ENCODE measurements around the gene CD3D. TPM values are rescaled to one million over a fixed set of nuclear protein-coding genes. Genes with fewer than 3 reads are reported as not detected.

The CD3D gene
- total RNA-seq (2021), result 0.33 to 1.3 TPM (median 0.89 TPM) in 3 replicates
- not detected for Bru-seq, nascent RNA
- long read RNA-seq, experiment 1, result 0 reads
- long read RNA-seq, experiment 2, result 0 reads
- long read RNA-seq, experiment 3, result 0 reads

DNA sequence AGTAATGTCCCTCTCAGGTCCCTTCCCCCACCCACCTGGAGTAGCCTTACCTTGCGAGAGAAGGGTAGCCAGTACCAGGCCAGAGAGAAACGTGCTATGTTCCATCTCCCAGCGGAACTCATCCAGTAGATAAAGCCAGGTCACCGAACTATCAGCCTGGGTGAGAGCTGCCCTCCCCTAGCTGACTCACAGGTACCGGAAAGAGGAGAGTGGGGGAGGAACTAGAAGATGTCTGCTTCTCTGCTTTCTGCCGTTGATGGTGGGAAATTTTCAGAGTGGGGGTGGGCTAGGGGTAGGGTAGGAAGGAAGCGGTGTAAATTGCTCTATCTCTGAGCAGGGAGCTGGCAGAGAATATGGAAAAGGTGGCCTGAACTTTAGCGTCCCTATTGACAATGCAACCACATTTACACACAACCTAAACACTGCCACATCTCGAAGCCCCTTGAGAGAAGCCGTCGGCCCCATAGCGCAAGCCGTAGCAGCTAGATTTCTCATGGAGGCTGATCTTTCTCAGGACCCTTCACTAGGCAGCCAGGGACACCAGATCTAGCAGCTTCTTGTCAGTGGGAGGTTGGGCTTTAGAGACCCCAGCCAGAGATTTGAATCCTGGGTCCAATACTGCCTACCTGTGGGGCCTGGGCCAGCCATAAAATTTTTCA lies at the start of gene CD3D:
Gene CD3D, minus strand, starts transcription at position 203 of the 659 bp plus-strand sequence. Its CDS starts 98 bp downstream, at position 105.
- DNase-seq (ENCODE audit: low spot score), result no peak
- ChIA-PET CTCF (interaction anchor here (1.1 kb wide), 1 partner anchor 47 kb away, joined by 3 read pairs; no protein-coding TSS in a partner anchor), POLR2A (no interaction called here)
- H3K9me3 Mint-ChIP-seq, result no peaks in the 10 kb centered on the region
- no peak; the same call in 1 of the 2 replicates for ATAC-seq
- peaks cover 2% of the 10 kb centered on the region; the same call in 1 of the 2 replicates for H3K4me1 Mint-ChIP-seq
- TF ChIP-seq ZBTB43 (CRISPR knock-in tag; IDR thresholded peaks at IDR 0.05) (no peak), ZNF671 (CRISPR knock-in tag; IDR thresholded peaks at IDR 0.05) (no peak), ESRRA (CRISPR knock-in tag; IDR thresholded peaks at IDR 0.05; ENCODE audit: borderline replicate concordance) (no peak), ZNF232 (CRISPR knock-in tag; IDR thresholded peaks at IDR 0.05) (no peak), PRRX2 (CRISPR knock-in tag; IDR thresholded peaks at IDR 0.05) (no peak), MAX (CRISPR knock-in tag; IDR thresholded peaks at IDR 0.05) (no peak)
- TF ChIP-seq, protein P1, sequence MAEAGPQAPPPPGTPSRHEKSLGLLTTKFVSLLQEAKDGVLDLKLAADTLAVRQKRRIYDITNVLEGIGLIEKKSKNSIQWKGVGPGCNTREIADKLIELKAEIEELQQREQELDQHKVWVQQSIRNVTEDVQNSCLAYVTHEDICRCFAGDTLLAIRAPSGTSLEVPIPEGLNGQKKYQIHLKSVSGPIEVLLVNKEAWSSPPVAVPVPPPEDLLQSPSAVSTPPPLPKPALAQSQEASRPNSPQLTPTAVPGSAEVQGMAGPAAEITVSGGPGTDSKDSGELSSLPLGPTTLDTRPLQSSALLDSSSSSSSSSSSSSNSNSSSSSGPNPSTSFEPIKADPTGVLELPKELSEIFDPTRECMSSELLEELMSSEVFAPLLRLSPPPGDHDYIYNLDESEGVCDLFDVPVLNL (CRISPR knock-in tag; IDR thresholded peaks at IDR 0.05; ENCODE audit: borderline replicate concordance, low read depth), result no peak
- TF ChIP-seq, protein P2, sequence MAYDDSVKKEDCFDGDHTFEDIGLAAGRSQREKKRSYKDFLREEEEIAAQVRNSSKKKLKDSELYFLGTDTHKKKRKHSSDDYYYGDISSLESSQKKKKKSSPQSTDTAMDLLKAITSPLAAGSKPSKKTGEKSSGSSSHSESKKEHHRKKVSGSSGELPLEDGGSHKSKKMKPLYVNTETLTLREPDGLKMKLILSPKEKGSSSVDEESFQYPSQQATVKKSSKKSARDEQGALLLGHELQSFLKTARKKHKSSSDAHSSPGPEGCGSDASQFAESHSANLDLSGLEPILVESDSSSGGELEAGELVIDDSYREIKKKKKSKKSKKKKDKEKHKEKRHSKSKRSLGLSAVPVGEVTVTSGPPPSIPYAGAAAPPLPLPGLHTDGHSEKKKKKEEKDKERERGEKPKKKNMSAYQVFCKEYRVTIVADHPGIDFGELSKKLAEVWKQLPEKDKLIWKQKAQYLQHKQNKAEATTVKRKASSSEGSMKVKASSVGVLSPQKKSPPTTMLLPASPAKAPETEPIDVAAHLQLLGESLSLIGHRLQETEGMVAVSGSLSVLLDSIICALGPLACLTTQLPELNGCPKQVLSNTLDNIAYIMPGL (CRISPR knock-in tag; IDR thresholded peaks at IDR 0.05), result no peak
- TF ChIP-seq, protein P3, sequence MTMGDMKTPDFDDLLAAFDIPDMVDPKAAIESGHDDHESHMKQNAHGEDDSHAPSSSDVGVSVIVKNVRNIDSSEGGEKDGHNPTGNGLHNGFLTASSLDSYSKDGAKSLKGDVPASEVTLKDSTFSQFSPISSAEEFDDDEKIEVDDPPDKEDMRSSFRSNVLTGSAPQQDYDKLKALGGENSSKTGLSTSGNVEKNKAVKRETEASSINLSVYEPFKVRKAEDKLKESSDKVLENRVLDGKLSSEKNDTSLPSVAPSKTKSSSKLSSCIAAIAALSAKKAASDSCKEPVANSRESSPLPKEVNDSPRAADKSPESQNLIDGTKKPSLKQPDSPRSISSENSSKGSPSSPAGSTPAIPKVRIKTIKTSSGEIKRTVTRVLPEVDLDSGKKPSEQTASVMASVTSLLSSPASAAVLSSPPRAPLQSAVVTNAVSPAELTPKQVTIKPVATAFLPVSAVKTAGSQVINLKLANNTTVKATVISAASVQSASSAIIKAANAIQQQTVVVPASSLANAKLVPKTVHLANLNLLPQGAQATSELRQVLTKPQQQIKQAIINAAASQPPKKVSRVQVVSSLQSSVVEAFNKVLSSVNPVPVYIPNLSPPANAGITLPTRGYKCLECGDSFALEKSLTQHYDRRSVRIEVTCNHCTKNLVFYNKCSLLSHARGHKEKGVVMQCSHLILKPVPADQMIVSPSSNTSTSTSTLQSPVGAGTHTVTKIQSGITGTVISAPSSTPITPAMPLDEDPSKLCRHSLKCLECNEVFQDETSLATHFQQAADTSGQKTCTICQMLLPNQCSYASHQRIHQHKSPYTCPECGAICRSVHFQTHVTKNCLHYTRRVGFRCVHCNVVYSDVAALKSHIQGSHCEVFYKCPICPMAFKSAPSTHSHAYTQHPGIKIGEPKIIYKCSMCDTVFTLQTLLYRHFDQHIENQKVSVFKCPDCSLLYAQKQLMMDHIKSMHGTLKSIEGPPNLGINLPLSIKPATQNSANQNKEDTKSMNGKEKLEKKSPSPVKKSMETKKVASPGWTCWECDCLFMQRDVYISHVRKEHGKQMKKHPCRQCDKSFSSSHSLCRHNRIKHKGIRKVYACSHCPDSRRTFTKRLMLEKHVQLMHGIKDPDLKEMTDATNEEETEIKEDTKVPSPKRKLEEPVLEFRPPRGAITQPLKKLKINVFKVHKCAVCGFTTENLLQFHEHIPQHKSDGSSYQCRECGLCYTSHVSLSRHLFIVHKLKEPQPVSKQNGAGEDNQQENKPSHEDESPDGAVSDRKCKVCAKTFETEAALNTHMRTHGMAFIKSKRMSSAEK (CRISPR knock-in tag; IDR thresholded peaks at IDR 0.05; ENCODE audit: borderline replicate concordance), result no peak
- no peaks in the 10 kb centered on the region for H3K36me3 Mint-ChIP-seq
- no peak within 1 kb of the TSS for H3K27ac Mint-ChIP-seq
- H3K4me3 Mint-ChIP-seq, result no peak within 1 kb of the TSS
- H3K27me3 Mint-ChIP-seq (ENCODE audit: low read depth), result peaks cover 31% of the 10 kb centered on the region

GRCh38 chr11:118383657-118384056 lies 41.2 kb upstream of the CD3D start:
- peaks cover 43% of the 10 kb centered on the region for H3K36me3 Mint-ChIP-seq
- no peak for ATAC-seq
- ChIA-PET POLR2A (no interaction called here), CTCF (no interaction called here)
- no peak overlapping the region for H3K27ac Mint-ChIP-seq
- H3K4me1 Mint-ChIP-seq, result no peaks in the 10 kb centered on the region
- DNase-seq (ENCODE audit: low spot score), result no peak
- H3K27me3 Mint-ChIP-seq (ENCODE audit: low read depth), result no peaks in the 10 kb centered on the region
- no peak overlapping the region for H3K4me3 Mint-ChIP-seq
- no peaks in the 10 kb centered on the region for H3K9me3 Mint-ChIP-seq
- TF ChIP-seq, protein P4, sequence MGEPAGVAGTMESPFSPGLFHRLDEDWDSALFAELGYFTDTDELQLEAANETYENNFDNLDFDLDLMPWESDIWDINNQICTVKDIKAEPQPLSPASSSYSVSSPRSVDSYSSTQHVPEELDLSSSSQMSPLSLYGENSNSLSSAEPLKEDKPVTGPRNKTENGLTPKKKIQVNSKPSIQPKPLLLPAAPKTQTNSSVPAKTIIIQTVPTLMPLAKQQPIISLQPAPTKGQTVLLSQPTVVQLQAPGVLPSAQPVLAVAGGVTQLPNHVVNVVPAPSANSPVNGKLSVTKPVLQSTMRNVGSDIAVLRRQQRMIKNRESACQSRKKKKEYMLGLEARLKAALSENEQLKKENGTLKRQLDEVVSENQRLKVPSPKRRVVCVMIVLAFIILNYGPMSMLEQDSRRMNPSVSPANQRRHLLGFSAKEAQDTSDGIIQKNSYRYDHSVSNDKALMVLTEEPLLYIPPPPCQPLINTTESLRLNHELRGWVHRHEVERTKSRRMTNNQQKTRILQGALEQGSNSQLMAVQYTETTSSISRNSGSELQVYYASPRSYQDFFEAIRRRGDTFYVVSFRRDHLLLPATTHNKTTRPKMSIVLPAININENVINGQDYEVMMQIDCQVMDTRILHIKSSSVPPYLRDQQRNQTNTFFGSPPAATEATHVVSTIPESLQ (CRISPR knock-in tag; IDR thresholded peaks at IDR 0.05), result no peak
- no peak for TF ChIP-seq RORB (CRISPR knock-in tag; IDR thresholded peaks at IDR 0.05)
- no peak for TF ChIP-seq EMX1 (CRISPR knock-in tag; IDR thresholded peaks at IDR 0.05)
- TF ChIP-seq CREM (CRISPR knock-in tag; IDR thresholded peaks at IDR 0.05), result no peak
- TF ChIP-seq, protein P1 (CRISPR knock-in tag; IDR thresholded peaks at IDR 0.05; ENCODE audit: borderline replicate concordance, low read depth), result no peak
- TF ChIP-seq NFATC4 (CRISPR knock-in tag; IDR thresholded peaks at IDR 0.05), result no peak
- no peak for TF ChIP-seq ZBTB43 (CRISPR knock-in tag; IDR thresholded peaks at IDR 0.05)
- TF ChIP-seq NR1H2 (CRISPR knock-in tag; IDR thresholded peaks at IDR 0.05), result no peak
- no peak for TF ChIP-seq ESRRA (CRISPR knock-in tag; IDR thresholded peaks at IDR 0.05; ENCODE audit: borderline replicate concordance)
- TF ChIP-seq, protein P5, sequence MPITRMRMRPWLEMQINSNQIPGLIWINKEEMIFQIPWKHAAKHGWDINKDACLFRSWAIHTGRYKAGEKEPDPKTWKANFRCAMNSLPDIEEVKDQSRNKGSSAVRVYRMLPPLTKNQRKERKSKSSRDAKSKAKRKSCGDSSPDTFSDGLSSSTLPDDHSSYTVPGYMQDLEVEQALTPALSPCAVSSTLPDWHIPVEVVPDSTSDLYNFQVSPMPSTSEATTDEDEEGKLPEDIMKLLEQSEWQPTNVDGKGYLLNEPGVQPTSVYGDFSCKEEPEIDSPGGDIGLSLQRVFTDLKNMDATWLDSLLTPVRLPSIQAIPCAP (CRISPR knock-in tag; IDR thresholded peaks at IDR 0.05), result no peak
